ENCODE data around the gene OR10A6. TPM values are rescaled to one million over a fixed set of nuclear protein-coding genes. Genes with fewer than 3 reads are reported as not detected.

Gene OR10A6
- total RNA-seq, 1 donor from 2014 or later = not detected

DNA sequence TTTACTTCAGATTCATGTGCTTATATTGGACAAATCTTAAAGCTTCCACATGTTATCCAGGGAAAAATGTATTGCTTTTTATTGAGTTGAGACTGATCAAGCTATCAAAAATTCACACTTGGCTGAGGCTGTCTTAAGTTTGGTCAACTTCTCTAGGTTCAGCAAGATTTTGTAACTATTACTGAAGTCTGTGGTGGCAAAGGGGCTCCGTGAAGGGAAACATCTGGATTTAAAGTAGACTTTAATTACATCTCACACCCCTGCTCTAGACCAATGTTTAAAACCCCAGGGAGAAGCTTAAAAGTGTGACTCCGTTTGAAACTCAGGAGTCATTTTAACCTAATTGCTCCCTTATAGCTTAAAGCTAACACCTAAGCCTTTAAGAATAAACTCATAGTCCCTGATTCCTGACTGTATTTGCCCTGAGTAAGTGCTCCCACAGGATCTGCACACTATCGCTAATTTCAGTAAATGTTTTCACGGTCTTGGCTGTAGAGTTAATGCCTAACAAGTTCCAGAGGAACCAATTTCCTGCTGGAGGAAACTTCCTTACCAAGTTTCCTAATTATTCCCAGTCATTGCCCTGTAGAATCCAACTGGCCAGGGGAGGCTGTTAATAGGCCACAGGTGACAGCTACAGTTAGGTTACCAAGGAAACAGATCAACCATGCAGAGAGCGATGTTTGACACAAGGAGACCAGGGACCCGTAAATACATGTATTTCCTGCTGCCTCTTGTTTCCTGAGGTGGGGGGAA is 40.5 kb downstream of the OR10A6 start:
- Mint-ChIP-seq H3K27ac (no peak overlapping the region), H3K4me3 (no peak overlapping the region), H3K9me3 (no peaks in the 10 kb centered on the region), H3K36me3 (ENCODE audit: low read depth) (no peaks in the 10 kb centered on the region), H3K27me3 (ENCODE audit: insufficient read depth) (peaks cover 3% of the 10 kb centered on the region), H3K4me1 (ENCODE audit: low read depth) (no peaks in the 10 kb centered on the region)
- intact Hi-C loops (cut with micrococcal nuclease) = no loop called here
- DNase-seq (ENCODE audit: low spot score) = no peak

DNA sequence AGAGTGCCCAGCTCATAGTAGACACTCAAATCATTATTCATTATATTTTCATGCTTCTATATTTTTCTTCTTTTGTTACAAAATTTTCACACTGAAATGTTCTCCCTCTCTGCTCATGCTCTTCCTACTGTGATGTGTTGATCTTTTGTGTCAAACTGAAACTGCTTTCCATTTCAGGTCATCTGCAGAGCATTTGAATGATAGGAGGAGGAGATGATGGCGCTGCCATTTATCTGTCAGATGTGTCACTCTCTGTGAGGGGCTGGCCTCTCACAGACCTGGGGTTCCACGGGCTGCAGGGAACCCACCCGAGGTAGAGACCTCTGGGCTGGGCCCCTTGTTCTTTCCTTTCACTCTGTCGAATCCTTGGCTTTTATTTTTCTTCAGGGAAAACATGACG is 41.1 kb downstream of the OR10A6 start:
- DNase-seq (ENCODE audit: low spot score) = no peak

DNA sequence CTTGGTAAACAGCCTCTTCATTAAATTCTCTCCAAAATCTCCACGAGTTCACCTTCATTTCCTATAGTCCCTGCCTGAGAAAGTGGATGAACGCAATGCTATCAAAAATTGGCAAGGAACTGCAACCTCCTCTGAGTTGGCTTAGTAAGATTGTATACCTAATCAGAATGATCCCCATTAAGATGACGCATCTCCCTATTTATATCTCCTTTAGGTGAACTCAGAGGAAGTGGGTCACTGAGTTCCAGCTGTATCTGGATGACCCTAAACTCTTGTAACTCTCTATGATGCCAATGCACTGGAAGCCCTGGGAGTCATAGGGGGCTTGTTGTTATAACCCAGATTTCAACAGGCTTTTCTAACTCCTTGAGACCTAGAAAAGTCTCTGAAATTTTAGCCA is 48.2 kb downstream of the OR10A6 start:
- Mint-ChIP-seq H3K4me1 (ENCODE audit: low read depth) (no peaks in the 10 kb centered on the region), H3K27ac (no peak overlapping the region), H3K27me3 (ENCODE audit: insufficient read depth) (peaks cover 5% of the 10 kb centered on the region), H3K9me3 (no peaks in the 10 kb centered on the region), H3K36me3 (ENCODE audit: low read depth) (no peaks in the 10 kb centered on the region), H3K4me3 (no peak overlapping the region)
- intact Hi-C loops (cut with micrococcal nuclease) = no loop called here
- no peak for DNase-seq (ENCODE audit: low spot score)

More for the DNA sequence above, 41.1 kb downstream of the OR10A6 start:
- intact Hi-C loops (cut with micrococcal nuclease) = no loop called here
- Mint-ChIP-seq H3K9me3 (no peaks in the 10 kb centered on the region), H3K4me3 (no peak overlapping the region), H3K27me3 (ENCODE audit: insufficient read depth) (peaks cover 3% of the 10 kb centered on the region), H3K27ac (no peak overlapping the region), H3K36me3 (ENCODE audit: low read depth) (no peaks in the 10 kb centered on the region), H3K4me1 (ENCODE audit: low read depth) (no peaks in the 10 kb centered on the region)

Other genes with a start within 250 kb of the OR10A6 start
- not detected in 2 replicates for gene OVCH2, start 224.8 kb downstream of the OR10A6 start, total RNA-seq
- gene OR5P2, start 134.3 kb downstream of the OR10A6 start, total RNA-seq = not detected in 2 replicates
- gene OR5P3, start 100.4 kb downstream of the OR10A6 start, total RNA-seq = not detected in 2 replicates
- not detected in 2 replicates for gene OR10A3, start 10.4 kb upstream of the OR10A6 start, total RNA-seq
- gene NLRP10, start 34.2 kb upstream of the OR10A6 start, total RNA-seq = not detected in 2 replicates
- gene EIF3F, start 56.1 kb upstream of the OR10A6 start, total RNA-seq = 210 and 214 TPM in 2 replicates
- gene TUB, start 149.9 kb upstream of the OR10A6 start, total RNA-seq = 0.24 and 0.29 TPM in 2 replicates
- 4.7 and 7.4 TPM in 2 replicates for gene RIC3, start 237.8 kb upstream of the OR10A6 start, total RNA-seq

Measured in activated T-helper 1 cell treated with anti-CD3 and anti-CD28 coated beads, Interleukin-12 subunit alpha, Interleukin-12 subunit beta, Interleukin-2, Interleukin-4 antibody, amounts not matched to agents 30 ng/mL and 10 ng/mL and 1 ng/mL, durations not matched to agents 14 hours and 24 hours and 36 hours (primary cell).